K562 (cell line): ENCODE data around the gene ABCA13. TPM values are rescaled to one million over a fixed set of nuclear protein-coding genes. Genes with fewer than 3 reads are reported as not detected.

Experiments
- ATAC-seq: fragments of 200-7000 bp; cut with Tn5 transposase; 3 replicates; pipeline ENCODE4 v1.9.1; 2020; ENCODE audit warnings: moderate library complexity
- BruUV-seq: library from RNA; stranded (reverse); fragments of 400-500 nt; replicated peaks from 2 replicates; lab custom pipeline; 2021; lab: Mats Ljungman, UMichigan
- CTCF ChIA-PET: fragments of 300-600 bp; formaldehyde crosslinking; extraction: SDS; loops from one replicate; lab custom pipeline; 2021; ENCODE audit warnings: low intra/inter-chr PET ratio; lab: Yijun Ruan, JAX
- POLR2A ChIA-PET: fragments of 300-600, 350-650 bp; sonication (Branson Sonifier 250); formaldehyde crosslinking; extraction: SDS; loops from one replicate; lab custom pipeline; 2021; ENCODE audit warnings: antibody characterized with exemption, inconsistent platforms; lab: Yijun Ruan, JAX
- DNase-seq, 4 experiments: peaks; one replicate each; pipeline versions ENCODE4 v3.0.0 to v3.0.0-alpha.2; 2011 to 2018; ENCODE audit warnings: low spot score in 3 of 4, mixed read lengths in 3 of 4; ENCODE audit errors: extremely low read depth in 1 of 4
- FAIRE-seq: peaks from 2 replicates; lab custom pipeline; 2011; peaks lifted over from hg19 to GRCh38; lab: Jason Lieb, UNC
- H2AFZ ChIP-seq: 2 replicates; pipeline ENCODE4 v1.6.0; 2011; ENCODE audit warnings: low read depth, low read length, control low read depth, inconsistent platforms
- H3K27ac ChIP-seq: fragments of 200-600 bp; 3 replicates; pipeline ENCODE4 v1.8.0; 2011; ENCODE audit warnings: low read depth, mild to moderate bottlenecking, control low read depth, inconsistent platforms, low read length, moderate library complexity, mixed read lengths; ENCODE audit errors: extremely low read depth
- H3K27me3 ChIP-seq, 2 experiments: fragments of 300-600 bp in 1 of 2; 2 replicates in 1 of 2; 3 replicates in 1 of 2; pipeline versions ENCODE4 v1.6.0 to v1.8.0; 2011; ENCODE audit warnings: inconsistent platforms in 2 of 2, low read length in 2 of 2, mild to moderate bottlenecking in 1 of 2, mixed read lengths in 1 of 2, moderate library complexity in 1 of 2; ENCODE audit not compliant: control insufficient read depth in 2 of 2, insufficient read depth in 2 of 2
- H3K36me3 ChIP-seq: fragments of 300-600 bp; 3 replicates; pipeline ENCODE4 v1.8.0; 2011; ENCODE audit warnings: mild to moderate bottlenecking, low read length, inconsistent platforms; ENCODE audit not compliant: control insufficient read depth, insufficient read depth
- H3K4me1 ChIP-seq, 2 experiments: fragments of 200-600 bp in 1 of 2; replicated peaks in 1 of 2; 2 replicates in 1 of 2; 3 replicates in 1 of 2; pipeline versions ENCODE4 v1.5.1 to v1.8.0; 2011; ENCODE audit warnings: inconsistent platforms in 2 of 2, low read length in 2 of 2, mild to moderate bottlenecking in 1 of 2, mixed read lengths in 1 of 2, moderate library complexity in 1 of 2; ENCODE audit not compliant: control insufficient read depth in 2 of 2, insufficient read depth in 2 of 2
- H3K4me2 ChIP-seq: 2 replicates; pipeline ENCODE4 v1.6.1; 2011; ENCODE audit warnings: low read length, control low read depth, inconsistent platforms, mixed read lengths; ENCODE audit not compliant: insufficient read depth
- H3K4me3 ChIP-seq: fragments of 200-600 bp; sonication (generic), shearing (Covaris generic); 2 replicates; pipeline ENCODE4 v1.5.1; 2016; ENCODE audit warnings: control low read depth, inconsistent platforms
- H3K79me2 ChIP-seq: fragments of 200-600 bp; 3 replicates; pipeline ENCODE4 v1.8.0; 2011; ENCODE audit warnings: low read length, inconsistent platforms; ENCODE audit not compliant: control insufficient read depth, insufficient read depth
- H3K9ac ChIP-seq, 2 experiments: 2 replicates each; pipeline versions ENCODE4 v1.6.0 to v1.6.1; 2011; ENCODE audit warnings: low read depth in 2 of 2, low read length in 2 of 2, control low read depth in 1 of 2, inconsistent platforms in 1 of 2, mild to moderate bottlenecking in 1 of 2, mixed read lengths in 1 of 2; ENCODE audit not compliant: insufficient read depth in 1 of 2
- H3K9me1 ChIP-seq: one replicate; pipeline ENCODE4 v1.6.0; 2011; ENCODE audit warnings: inconsistent platforms, mild to moderate bottlenecking, low read length, moderate library complexity; ENCODE audit not compliant: control insufficient read depth, insufficient read depth
- H3K9me3 ChIP-seq: replicated peaks from 2 replicates; pipeline ENCODE4 v1.5.1; 2011; ENCODE audit warnings: low read depth, low read length, inconsistent platforms; ENCODE audit not compliant: control insufficient read depth, insufficient read depth
- H4K20me1 ChIP-seq: replicated peaks from 2 replicates; pipeline ENCODE4 v1.6.1; 2011; ENCODE audit warnings: low read length, inconsistent platforms, mixed read lengths; ENCODE audit not compliant: control insufficient read depth, insufficient read depth
- HBP1 ChIP-seq: fragments of 450-650 bp; formaldehyde crosslinking; IDR thresholded peaks from 2 replicates; pipeline ENCODE4 v1.4.0; 2022; ENCODE audit warnings: missing genetic modification characterization
- JUN ChIP-seq, 2 experiments: sonication (generic) in 1 of 2; formaldehyde crosslinking in 1 of 2; IDR thresholded peaks; 2 replicates each; pipeline versions ENCODE4 v1.6.1 to v1.8.0; 2012 to 2022; ENCODE audit warnings: borderline replicate concordance in 2 of 2, mild to moderate bottlenecking in 2 of 2, improper control_type of control experiment in 1 of 2, low read depth in 1 of 2, low read length in 1 of 2, missing genetic modification reagents in 1 of 2
- NCOA6 ChIP-seq: fragments of 450-650 bp; IDR thresholded peaks from 2 replicates; pipeline ENCODE4 v1.6.1; 2017; ENCODE audit warnings: mild to moderate bottlenecking
- PHF20 ChIP-seq: fragments of 450-650 bp; IDR thresholded peaks from 2 replicates; pipeline ENCODE4 v1.6.1; 2018; ENCODE audit not compliant: partially characterized antibody
- SUPT5H ChIP-seq: fragments of 450-650 bp; IDR thresholded peaks from 2 replicates; pipeline ENCODE4 v1.6.1; 2016
- TSC22D4 ChIP-seq: fragments of 450-650 bp; IDR thresholded peaks from 2 replicates; pipeline ENCODE4 v1.6.1; 2016; ENCODE audit warnings: missing genetic modification characterization, missing biosample characterization, control low read depth
- ZBTB7A ChIP-seq: IDR thresholded peaks from 2 replicates; pipeline ENCODE4 v1.6.1; 2011; ENCODE audit warnings: low read depth, mild to moderate bottlenecking, low read length, moderate library complexity, borderline replicate concordance; ENCODE audit not compliant: control insufficient read depth
- ZNF239 ChIP-seq: fragments of 250-450 bp; sonication (Bioruptor Pico); IDR thresholded peaks from 2 replicates; pipeline ENCODE4 v1.4.0; 2020; ENCODE audit warnings: mild to moderate bottlenecking
- ZNF280A ChIP-seq: fragments of 450-650 bp; IDR thresholded peaks from 2 replicates; pipeline ENCODE4 v1.6.1; 2018; ENCODE audit warnings: mild to moderate bottlenecking, low read depth; ENCODE audit not compliant: partially characterized antibody
- ZZZ3 ChIP-seq: fragments of 450-650 bp; IDR thresholded peaks from 2 replicates; pipeline ENCODE4 v1.6.1; 2016; ENCODE audit warnings: antibody characterized with exemption, mild to moderate bottlenecking, moderate library complexity
- WGBS: fragments of 100-300 bp; shearing (Covaris generic); methylation state at CpG from one replicate; pipeline ENCODE4 v1.1.6; 2016; ENCODE audit warnings: low coverage, mixed read lengths; ENCODE audit not compliant: insufficient coverage; ENCODE audit errors: missing lambda C conversion rate; 5-methylcytosine and 5-hydroxymethylcytosine counted together
- in situ Hi-C: fragments of 300-500 bp; cut with MboI; formaldehyde crosslinking; loops from 4 replicates; pipeline ENCODE4 v1.15.0; 2018; ENCODE audit warnings: inconsistent platforms, mixed read lengths
- intact Hi-C: fragments of 100-400 bp; cut with micrococcal nuclease; formaldehyde crosslinking; loops from 2 replicates; pipeline ENCODE4 v1.14.2; 2022
- polyA plus RNA-seq, 8 experiments: library from polyadenylated mRNA; depleted of rRNA in 4 of 8; stranded (reverse) in 5 of 8; unstranded in 3 of 8; fragments of >200 nt; fragmentation: Nextera tagmentation in 2 of 8; fragmentation: Illumina TruSeq in 1 of 8; extraction: Ambion mirVana in 2 of 8; extraction: Trizol in 1 of 8; gene quantifications; 2 replicates each; pipeline versions ENCODE4 v1.2.1 to v1.2.3, GENCODE V29; 2011 to 2014; ENCODE audit warnings: inconsistent platforms in 1 of 8, missing spikeins in 1 of 8
- total RNA-seq, 7 experiments: library from RNA; depleted of rRNA in 6 of 7; stranded (reverse); fragments of >200 nt in 6 of 7; fragmentation: Illumina TruSeq in 2 of 7; extraction: Trizol in 2 of 7; gene quantifications; 2 replicates each; pipeline versions ENCODE4 v1.2.1 to v1.2.3, GENCODE V29; 2011 to 2021; ENCODE audit warnings: low replicate concordance in 1 of 7

Gene ABCA13
- total and polyA plus RNA-seq, 9 of the 15 experiments (the other 6 are each of a cell fraction or from before 2014, with no cell fraction given) = 0.14 to 1.5 (median 0.38) TPM

GRCh38 chr7:48611993-48612392 is 440.7 kb downstream of the ABCA13 start:
- BruUV-seq = no TSS peak
- no peaks in the 10 kb centered on the region for H3K4me1 ChIP-seq
- no peaks in the 10 kb centered on the region for H3K79me2 ChIP-seq
- DNase-seq = no peak
- H3K4me3 ChIP-seq = no peak overlapping the region
- no peaks in the 10 kb centered on the region for H4K20me1 ChIP-seq
- TF ChIP-seq JUN (IDR thresholded peaks at IDR 0.05; ENCODE audit: borderline replicate concordance, low read depth, low read length) (no peak), JUN (CRISPR knock-in tag; IDR thresholded peaks at IDR 0.05; ENCODE audit: borderline replicate concordance) (no peak), ZNF280A (no peak), TSC22D4 (tag) (no peak), ZBTB7A (no peak), ZNF239 (CRISPR knock-in tag) (no peak), PHF20 (no peak), SUPT5H (no peak), NCOA6 (no peak), ZZZ3 (no peak), HBP1 (CRISPR knock-in tag) (no peak)
- H3K36me3 ChIP-seq = no peaks in the 10 kb centered on the region
- POLR2A ChIA-PET = no interaction called here
- in situ Hi-C loops = loop anchor here (10.0 kb wide), 1 partner anchor 1643 kb away; no protein-coding TSS in a partner anchor
- no peaks in the 10 kb centered on the region for H3K27me3 ChIP-seq
- H3K27ac ChIP-seq = no peak overlapping the region
- FAIRE-seq = no peak
- 0% methylated on average over 3 of the region's 3 CpGs for whole genome bisulfite sequencing
- no peak overlapping the region for H2AFZ ChIP-seq
- ATAC-seq = no peak
- intact Hi-C loops = no loop called here
- H3K9me1 ChIP-seq = no peaks in the 10 kb centered on the region
- no peak overlapping the region for H3K4me2 ChIP-seq
- CTCF ChIA-PET = no interaction called here
- no peak overlapping the region for H3K9ac ChIP-seq
- no peaks in the 10 kb centered on the region for H3K9me3 ChIP-seq
